DMS 273 (cell line): ENCODE results near the gene C18orf63.

Source experiments
- DNase-seq: peaks from one replicate; lab custom pipeline; 2025; ENCODE audit not compliant: unreplicated experiment; lab: John Stamatoyannopoulos, UW

C18orf63 gene

GRCh38 chr18:74402806-74403433 is 87.3 kb downstream of the C18orf63 start:
- no peak for DNase-seq

- DNase-seq = no peak
These were observed 92.2 kb downstream of the C18orf63 start for GRCh38 chr18:74407888-74408287.
